ENCODE measurements around the gene MYL12A.

DNA sequence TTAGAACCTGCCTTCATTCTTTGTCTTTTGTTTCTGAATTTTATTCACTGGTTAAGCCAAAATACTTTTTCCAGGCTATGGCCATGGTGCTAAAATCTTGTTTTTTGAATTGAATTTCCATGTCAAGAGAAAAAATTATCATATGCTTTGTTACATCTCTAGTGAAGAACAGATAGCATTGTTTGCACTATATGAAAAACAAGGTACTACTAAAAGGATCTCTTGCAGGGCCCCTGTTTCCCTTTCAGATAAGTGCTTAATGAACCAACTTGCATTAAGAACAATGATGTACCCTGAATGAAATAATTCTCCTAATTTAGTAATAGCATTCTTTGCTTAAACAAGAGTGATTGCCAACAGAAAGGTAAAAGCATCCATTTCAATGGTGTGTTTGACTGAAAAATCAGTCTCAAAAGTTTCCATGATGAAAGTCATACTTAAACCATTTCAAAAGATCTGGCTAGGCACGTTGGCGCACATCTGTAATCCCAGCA, 10.1 kb downstream of the MYL12A start:
- TF ChIP-seq ZBTB21 (CRISPR knock-in tag; IDR thresholded peaks at IDR 0.05; ENCODE audit: borderline replicate concordance) (no peak), ELF4 (CRISPR knock-in tag; IDR thresholded peaks at IDR 0.05; ENCODE audit: low read depth) (no peak), ATF1 (CRISPR knock-in tag; IDR thresholded peaks at IDR 0.05) (no peak)
